ENCODE results near the gene C12orf42. TPM values are rescaled to one million over a fixed set of nuclear protein-coding genes. Genes with fewer than 3 reads are reported as not detected.

C12orf42 gene
- total RNA-seq, 3 donors from 2014 or later (not counting 1 experiment from before 2014, with no cell fraction given), result 1.3 to 1.7 (median 1.6) TPM

- no peaks in the 10 kb centered on the region for H3K36me3 Mint-ChIP-seq
- ATAC-seq (no peak), DNase-seq (no peak)
- H3K27ac Mint-ChIP-seq, result no peak overlapping the region
- intact Hi-C loops (cut with micrococcal nuclease), result no loop called here
- no peaks in the 10 kb centered on the region for H3K4me1 ChIP-seq (ENCODE audit: control insufficient read depth, insufficient read depth, low read length)
- H3K4me3 ChIP-seq (ENCODE audit: low read length), result no peak overlapping the region
- H3K36me3 ChIP-seq (ENCODE audit: control insufficient read depth, insufficient read depth, low read length), result no peaks in the 10 kb centered on the region
- WGBS (ENCODE audit: insufficient coverage), result no CpG with 5 or more reads among the region's 2 CpGs
- H3K27me3 Mint-ChIP-seq (ENCODE audit: low read depth in 2 of 2), result peaks cover 4 to 7% of the 10 kb centered on the region in 2 donors
- peaks cover 0 to 2% of the 10 kb centered on the region in 2 donors for H3K9me3 Mint-ChIP-seq
- no peaks in the 10 kb centered on the region for H3K4me1 Mint-ChIP-seq
- no peak overlapping the region for H3K4me3 Mint-ChIP-seq
- H3K9me3 ChIP-seq (ENCODE audit: control insufficient read depth, insufficient read depth, low read length), result no peaks in the 10 kb centered on the region
- no peak overlapping the region for H3K27ac ChIP-seq (ENCODE audit: low read length)
- no peak for TF ChIP-seq CTCF (IDR thresholded peaks at IDR 0.05)
- H3K27me3 ChIP-seq (ENCODE audit: control insufficient read depth, insufficient read depth, low read length), result no peaks in the 10 kb centered on the region
Observed at GRCh38 chr12:103518899-103519298, 23.1 kb upstream of the C12orf42 start.

- Histone ChIP-seq H3K27ac (ENCODE audit: low read length) (no peak overlapping the region), H3K36me3 (ENCODE audit: control insufficient read depth, insufficient read depth, low read length) (no peaks in the 10 kb centered on the region), H3K27me3 (ENCODE audit: control insufficient read depth, insufficient read depth, low read length) (no peaks in the 10 kb centered on the region), H3K4me3 (ENCODE audit: low read length) (no peak overlapping the region), H3K9me3 (ENCODE audit: control insufficient read depth, insufficient read depth, low read length) (no peaks in the 10 kb centered on the region), H3K4me1 (ENCODE audit: control insufficient read depth, insufficient read depth, low read length) (no peaks in the 10 kb centered on the region)
- WGBS (ENCODE audit: insufficient coverage), result 78% methylated on average over 2 of the region's 3 CpGs
- no peak overlapping the region for H3K4me3 Mint-ChIP-seq
- no peak overlapping the region for H3K27ac Mint-ChIP-seq
- intact Hi-C loops (cut with micrococcal nuclease), result no loop called here
- H3K9me3 Mint-ChIP-seq, result peaks cover 0 to 2% of the 10 kb centered on the region in 2 donors
- H3K36me3 Mint-ChIP-seq, result no peaks in the 10 kb centered on the region
- TF ChIP-seq CTCF (IDR thresholded peaks at IDR 0.05), result no peak
- DNase-seq (no peak), ATAC-seq (no peak)
- no peaks in the 10 kb centered on the region for H3K4me1 Mint-ChIP-seq
- H3K27me3 Mint-ChIP-seq (ENCODE audit: low read depth in 2 of 2), result peaks cover 4 to 5% of the 10 kb centered on the region in 2 donors
Observed at GRCh38 chr12:103517161-103517560, 21.4 kb upstream of the C12orf42 start.

GRCh38 chr12:103515341-103515740, 19.6 kb upstream of the C12orf42 start:
- peaks cover 0 to 3% of the 10 kb centered on the region in 2 donors for H3K27me3 Mint-ChIP-seq (ENCODE audit: low read depth in 2 of 2)
- ATAC-seq, result no peak
- no peak for TF ChIP-seq CTCF (IDR thresholded peaks at IDR 0.05)

GRCh38 chr12:103513875-103514274, 18.1 kb upstream of the C12orf42 start:
- DNase-seq (no peak), ATAC-seq (no peak)
- no peak overlapping the region for H3K4me3 ChIP-seq (ENCODE audit: low read length)
- Mint-ChIP-seq H3K4me3 (no peak overlapping the region), H3K36me3 (no peaks in the 10 kb centered on the region), H3K4me1 (no peaks in the 10 kb centered on the region), H3K9me3 (no peaks in the 10 kb centered on the region), H3K27me3 (ENCODE audit: low read depth in 2 of 2) (peaks cover 0 to 3% of the 10 kb centered on the region in 2 donors), H3K27ac (no peak overlapping the region)
- H3K9me3 ChIP-seq (ENCODE audit: control insufficient read depth, insufficient read depth, low read length), result no peaks in the 10 kb centered on the region
- no peak for TF ChIP-seq CTCF (IDR thresholded peaks at IDR 0.05)
- H3K36me3 ChIP-seq (ENCODE audit: control insufficient read depth, insufficient read depth, low read length), result no peaks in the 10 kb centered on the region
- intact Hi-C loops (cut with micrococcal nuclease), result no loop called here
- WGBS (ENCODE audit: insufficient coverage), result 80% methylated on average over 2 of the region's 3 CpGs
- H3K27me3 ChIP-seq (ENCODE audit: control insufficient read depth, insufficient read depth, low read length), result no peaks in the 10 kb centered on the region
- H3K4me1 ChIP-seq (ENCODE audit: control insufficient read depth, insufficient read depth, low read length), result no peaks in the 10 kb centered on the region
- no peak overlapping the region for H3K27ac ChIP-seq (ENCODE audit: low read length)

More at GRCh38 chr12:103515341-103515740, 19.6 kb upstream of the C12orf42 start:
- H3K4me1 Mint-ChIP-seq, result no peaks in the 10 kb centered on the region
- H3K36me3 Mint-ChIP-seq, result no peaks in the 10 kb centered on the region
- intact Hi-C loops (cut with micrococcal nuclease), result no loop called here
- H3K27ac ChIP-seq (ENCODE audit: low read length), result no peak overlapping the region
- no peaks in the 10 kb centered on the region for H3K9me3 ChIP-seq (ENCODE audit: control insufficient read depth, insufficient read depth, low read length)
- H3K9me3 Mint-ChIP-seq, result peaks cover 0 to 2% of the 10 kb centered on the region in 2 donors
- no peak overlapping the region for H3K4me3 ChIP-seq (ENCODE audit: low read length)
- H3K36me3 ChIP-seq (ENCODE audit: control insufficient read depth, insufficient read depth, low read length), result no peaks in the 10 kb centered on the region
- no peaks in the 10 kb centered on the region for H3K4me1 ChIP-seq (ENCODE audit: control insufficient read depth, insufficient read depth, low read length)
- H3K27me3 ChIP-seq (ENCODE audit: control insufficient read depth, insufficient read depth, low read length), result no peaks in the 10 kb centered on the region
- no peak for DNase-seq
- no peak overlapping the region for H3K27ac Mint-ChIP-seq
- no peak overlapping the region for H3K4me3 Mint-ChIP-seq
